Endothelial cell of umbilical vein (primary cell): ENCODE measurements around the gene STOX1. TPM values are rescaled to one million over a fixed set of nuclear protein-coding genes. Genes with fewer than 3 reads are reported as not detected.
"Not testable (repeated sequence)": the region's sequence is repeated elsewhere in the genome, so short reads cannot be mapped to it uniquely, and the experiment has no call there.

Source experiments
- BruUV-seq: library from RNA; stranded (reverse); fragments of 400-500 nt; replicated peaks from 2 replicates; lab custom pipeline; 2021; lab: Mats Ljungman, UMichigan
- CTCF ChIA-PET: fragments of 300-600, 350-600 bp; sonication (Branson Sonifier 250); formaldehyde crosslinking; loops from one replicate; lab custom pipeline; 2021; ENCODE audit warnings: antibody characterized with exemption, inconsistent platforms; lab: Charles Lee
- POLR2A ChIA-PET: fragments of 300-600, 350-600 bp; sonication (Branson Sonifier 250); formaldehyde crosslinking; loops from one replicate; lab custom pipeline; 2021; ENCODE audit warnings: antibody characterized with exemption, inconsistent platforms; lab: Charles Lee
- DNase-seq: peaks from one replicate; pipeline ENCODE4 v3.0.0-alpha.2; 2011; ENCODE audit warnings: low read depth, low spot score
- FAIRE-seq: peaks from 2 replicates; lab custom pipeline; 2011; peaks lifted over from hg19 to GRCh38; lab: Jason Lieb, UNC
- H2AFZ ChIP-seq: 2 replicates; pipeline ENCODE4 v1.6.0; 2012; ENCODE audit warnings: low read depth, low read length, control low read depth, inconsistent platforms
- H3K27ac ChIP-seq: 2 replicates; pipeline ENCODE4 v1.5.1; 2011; ENCODE audit warnings: low read depth, mild to moderate bottlenecking, control low read depth, low read length, moderate library complexity; ENCODE audit not compliant: insufficient read depth
- H3K27me3 ChIP-seq, 2 experiments: 2 replicates each; pipeline versions ENCODE4 v1.6.0 to v1.6.1; 2011; ENCODE audit warnings: low read length in 2 of 2, mixed read lengths in 1 of 2; ENCODE audit not compliant: control insufficient read depth in 2 of 2, insufficient read depth in 2 of 2
- H3K36me3 ChIP-seq, 2 experiments: 2 replicates in 1 of 2; 3 replicates in 1 of 2; pipeline ENCODE4 v1.5.1; 2011; ENCODE audit warnings: low read length in 2 of 2, mild to moderate bottlenecking in 1 of 2, moderate library complexity in 1 of 2; ENCODE audit not compliant: control insufficient read depth in 2 of 2, insufficient read depth in 2 of 2; ENCODE audit errors: extremely low read depth in 1 of 2
- H3K4me1 ChIP-seq: 3 replicates; pipeline ENCODE4 v1.5.1; 2011; ENCODE audit warnings: mild to moderate bottlenecking, low read length; ENCODE audit not compliant: control insufficient read depth, insufficient read depth; ENCODE audit errors: extremely low read depth
- H3K4me2 ChIP-seq: 2 replicates; pipeline ENCODE4 v1.6.1; 2011; ENCODE audit warnings: low read length, control low read depth, mixed read lengths; ENCODE audit not compliant: insufficient read depth
- H3K4me3 ChIP-seq, 3 experiments: fragments of 200-600 bp in 1 of 3; sonication (generic), shearing (Covaris generic) in 1 of 3; replicated peaks in 1 of 3; 2 replicates each; pipeline ENCODE4 v1.5.1; 2011 to 2016; ENCODE audit warnings: control low read depth in 3 of 3, low read length in 3 of 3, mild to moderate bottlenecking in 2 of 3, inconsistent platforms in 1 of 3, low read depth in 1 of 3, moderate library complexity in 1 of 3; ENCODE audit not compliant: insufficient read depth in 1 of 3
- H3K79me2 ChIP-seq: 2 replicates; pipeline ENCODE4 v1.6.0; 2012; ENCODE audit warnings: low read length, inconsistent platforms; ENCODE audit not compliant: control insufficient read depth, insufficient read depth
- H3K9ac ChIP-seq: replicated peaks from 2 replicates; pipeline ENCODE3; 2011; ENCODE audit warnings: low read length, control low read depth; ENCODE audit not compliant: insufficient read depth; ENCODE audit errors: extremely low read depth
- H3K9me1 ChIP-seq: replicated peaks from 3 replicates; pipeline ENCODE4 v1.6.0; 2011; ENCODE audit warnings: mild to moderate bottlenecking, low read length; ENCODE audit not compliant: control insufficient read depth, insufficient read depth; ENCODE audit errors: extremely low read depth
- H3K9me3 ChIP-seq: replicated peaks from 2 replicates; pipeline ENCODE4 v1.5.1; 2012; ENCODE audit warnings: low read length, inconsistent platforms; ENCODE audit not compliant: control insufficient read depth, insufficient read depth
- H4K20me1 ChIP-seq: replicated peaks from 2 replicates; pipeline ENCODE3; 2011; ENCODE audit warnings: mild to moderate bottlenecking, low read length; ENCODE audit not compliant: control insufficient read depth, insufficient read depth; ENCODE audit errors: extremely low read depth
- CTCF ChIP-seq, 2 donors: IDR thresholded peaks; 1 replicate in 1 of 2; 2 replicates in 1 of 2; pipeline ENCODE4 v1.5.1; 2011; ENCODE audit warnings: low read length in 2 of 2, mild to moderate bottlenecking in 2 of 2, moderate library complexity in 2 of 2, control low read depth in 1 of 2, inconsistent platforms in 1 of 2, low read depth in 1 of 2; ENCODE audit not compliant: insufficient read depth in 1 of 2; ENCODE audit errors: extremely low read depth in 1 of 2
- EZH2 ChIP-seq: IDR thresholded peaks from 2 replicates; pipeline ENCODE4 v1.6.1; 2012; ENCODE audit warnings: borderline replicate concordance, low read depth, mild to moderate bottlenecking, moderate library complexity, low read length, inconsistent platforms; ENCODE audit not compliant: severe bottlenecking
- FOS ChIP-seq: IDR thresholded peaks from 2 replicates; pipeline ENCODE4 v1.6.1; 2011; ENCODE audit warnings: mild to moderate bottlenecking, low read length, moderate library complexity, borderline replicate concordance; ENCODE audit not compliant: insufficient read depth
- GATA2 ChIP-seq: IDR thresholded peaks from 2 replicates; pipeline ENCODE4 v1.7.0; 2011; ENCODE audit warnings: low read depth, mild to moderate bottlenecking, moderate library complexity, mixed read lengths, low read length; ENCODE audit not compliant: insufficient read length, insufficient read depth
- JUN ChIP-seq: IDR thresholded peaks from 2 replicates; pipeline ENCODE4 v1.6.1; 2011; ENCODE audit warnings: borderline replicate concordance, low read depth; ENCODE audit not compliant: insufficient read length, insufficient read depth
- MYC ChIP-seq: IDR thresholded peaks from one replicate; pipeline ENCODE4 v1.6.1; 2011; ENCODE audit warnings: mild to moderate bottlenecking, low read depth, low read length
- POLR2A ChIP-seq: IDR thresholded peaks from 2 replicates; pipeline ENCODE4 v1.6.1; 2012; ENCODE audit warnings: low read depth, mild to moderate bottlenecking, control low read depth, low read length
- POLR2AphosphoS5 ChIP-seq: IDR thresholded peaks from 2 replicates; pipeline ENCODE4 v1.6.1; 2012; ENCODE audit warnings: low read depth, mild to moderate bottlenecking, control low read depth, low read length, moderate library complexity; ENCODE audit not compliant: insufficient read depth
- dilution Hi-C: fragments of 300-500 bp; cut with MboI; formaldehyde crosslinking; loops from one replicate; pipeline ENCODE4 v1.15.0; 2019; ENCODE audit warnings: low sequenced_read_pairs; ENCODE audit not compliant: extremely low pct_ligation_motif_present
- intact Hi-C: fragments of 100-400 bp; cut with micrococcal nuclease; formaldehyde crosslinking; loops from one replicate; pipeline ENCODE4 v1.10.0; 2022
- polyA plus RNA-seq, 4 experiments: library from polyadenylated mRNA; depleted of rRNA in 3 of 4; stranded (reverse) in 3 of 4; unstranded in 1 of 4; fragments of >200 nt; gene quantifications; 2 replicates each; pipeline versions ENCODE4 v1.2.1 to v1.2.3, GENCODE V29; 2011 to 2012; ENCODE audit warnings: missing spikeins in 1 of 4
- total RNA-seq: library from RNA; stranded (reverse); gene quantifications from 2 replicates; pipeline ENCODE4 v1.2.3, GENCODE V29; 2021
- TF ChIP-seq, protein P1 (sequence below): IDR thresholded peaks from 2 replicates; pipeline ENCODE4 v1.6.1; 2011; ENCODE audit not compliant: insufficient read depth, insufficient read length

STOX1 gene
- total and polyA plus RNA-seq, 2 donors (not counting 3 experiments of a cell fraction or from before 2014, with no cell fraction given) = 0.06 to 0.20 TPM

- H3K4me3 ChIP-seq, DNase-seq, H2AFZ ChIP-seq, dilution Hi-C loops, BruUV-seq, H3K9me1 ChIP-seq, H3K9ac ChIP-seq, H3K36me3 ChIP-seq, H3K27me3 ChIP-seq, FAIRE-seq, POLR2A ChIA-PET, H3K79me2 ChIP-seq, H4K20me1 ChIP-seq, H3K27ac ChIP-seq, H3K9me3 ChIP-seq, H3K4me1 ChIP-seq, intact Hi-C loops, CTCF ChIA-PET, H3K4me2 ChIP-seq: not testable (repeated sequence)
These were observed 105.5 kb downstream of the STOX1 start for GRCh38 chr10:68932860-68933259.

- peaks cover 4% of the 10 kb centered on the region in 2 experiments for H3K36me3 ChIP-seq
- TF ChIP-seq, protein P1, sequence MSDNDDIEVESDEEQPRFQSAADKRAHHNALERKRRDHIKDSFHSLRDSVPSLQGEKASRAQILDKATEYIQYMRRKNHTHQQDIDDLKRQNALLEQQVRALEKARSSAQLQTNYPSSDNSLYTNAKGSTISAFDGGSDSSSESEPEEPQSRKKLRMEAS = no peak
- TF ChIP-seq POLR2AphosphoS5 = no peak
- TF ChIP-seq GATA2 = no peak
- no peak for TF ChIP-seq FOS
- TF ChIP-seq CTCF (IDR thresholded peaks at IDR 0.05; ENCODE audit: extremely low read depth in 1 of 2, insufficient read depth in 1 of 2, low read depth in 1 of 2, low read length in 2 of 2) = no peak
- TF ChIP-seq JUN = no peak
- no peak for TF ChIP-seq MYC
- no peak for TF ChIP-seq POLR2A
- TF ChIP-seq EZH2 = no peak
- H3K27ac ChIP-seq = no peak overlapping the region
- no peaks in the 10 kb centered on the region for H3K27me3 ChIP-seq
- no peaks in the 10 kb centered on the region for H4K20me1 ChIP-seq
- H3K4me1 ChIP-seq = no peaks in the 10 kb centered on the region
- no peak overlapping the region for H3K9ac ChIP-seq
- no peak overlapping the region for H2AFZ ChIP-seq
- H3K9me1 ChIP-seq = no peaks in the 10 kb centered on the region
- no TSS peak for BruUV-seq
- no peaks in the 10 kb centered on the region for H3K9me3 ChIP-seq
- no peak for DNase-seq
- peaks cover 5% of the 10 kb centered on the region for H3K79me2 ChIP-seq
- dilution Hi-C loops (no loop called here), intact Hi-C loops (no loop called here)
- CTCF ChIA-PET = interaction anchor here (1.0 to 1.3 kb wide), 2 partner anchors 10 to 21 kb away, joined by 4 to 5 read pairs; no protein-coding TSS in a partner anchor
- no peak for FAIRE-seq
- POLR2A ChIA-PET = no interaction called here
- H3K4me3 ChIP-seq = no peak overlapping the region
- no peak overlapping the region for H3K4me2 ChIP-seq
These were observed 107.7 kb downstream of the STOX1 start for GRCh38 chr10:68934994-68935393.
